HG03575 (cell line): Measurements from ENCODE around the gene SH3BP5.

Source experiments
- ATAC-seq: cut with Tn5 transposase; IDR thresholded peaks from one replicate; pipeline ENCODE4 v1.9.1; 2021; ENCODE audit not compliant: unreplicated experiment, insufficient number of reproducible peaks, low FRiP score; ENCODE audit errors: extremely low read depth

Gene SH3BP5

GRCh38 chr3:15287565-15288330, 44.6 kb downstream of the SH3BP5 start:
- no peak for ATAC-seq

- ATAC-seq, result no peak
Observed at GRCh38 chr3:15286022-15286421, 46.4 kb downstream of the SH3BP5 start.

- no peak for ATAC-seq
Observed at GRCh38 chr3:15284121-15284889, 48.1 kb downstream of the SH3BP5 start.

- ATAC-seq, result no peak
Observed at GRCh38 chr3:15283702-15284101, 48.7 kb downstream of the SH3BP5 start.

- no peak for ATAC-seq
Observed at GRCh38 chr3:15281817-15282216, 50.6 kb downstream of the SH3BP5 start.

- ATAC-seq, result no peak
Observed at GRCh38 chr3:15280853-15281532, 51.4 kb downstream of the SH3BP5 start.

GRCh38 chr3:15279671-15280402, 52.5 kb downstream of the SH3BP5 start:
- ATAC-seq, result no peak

- no peak for ATAC-seq
Observed at GRCh38 chr3:15279205-15279604, 53.2 kb downstream of the SH3BP5 start.

GRCh38 chr3:15277861-15278500, 54.4 kb downstream of the SH3BP5 start:
- no peak for ATAC-seq

GRCh38 chr3:15276028-15276724, 56.2 kb downstream of the SH3BP5 start:
- no peak for ATAC-seq

GRCh38 chr3:15273227-15273626, 59.2 kb downstream of the SH3BP5 start:
- ATAC-seq, result no peak

- no peak for ATAC-seq
Observed at GRCh38 chr3:15272426-15273196, 59.8 kb downstream of the SH3BP5 start.

- no peak for ATAC-seq
Observed at GRCh38 chr3:15271785-15272381, 60.5 kb downstream of the SH3BP5 start.

GRCh38 chr3:15271030-15271429, 61.4 kb downstream of the SH3BP5 start:
- ATAC-seq, result no peak

- ATAC-seq, result no peak
Observed at GRCh38 chr3:15269091-15269989, 63.0 kb downstream of the SH3BP5 start.

GRCh38 chr3:15268033-15268631, 64.3 kb downstream of the SH3BP5 start:
- no peak for ATAC-seq
